Naive thymus-derived CD8-positive, alpha-beta T cell (primary cell): Measurements from ENCODE around the gene PPP5C. TPM values are rescaled to one million over a fixed set of nuclear protein-coding genes. Genes with fewer than 3 reads are reported as not detected.
"Not testable (repeated sequence)": the region's sequence is repeated elsewhere in the genome, so short reads cannot be mapped to it uniquely, and the experiment has no call there.

Source experiments
- ATAC-seq, 2 donors: fragments of 150-1000 bp; cut with Tn5 transposase in 1 of 2; sonication (Bioruptor Pico), chemical (Tn5 transposase) in 1 of 2; 1 replicate in 1 of 2; 2 replicates in 1 of 2; pipeline ENCODE4 v1.10.0; 2021; ENCODE audit warnings: mild to moderate bottlenecking in 2 of 2, moderate library complexity in 2 of 2
- POLR2A ChIA-PET: fragments of 350-600 bp; sonication (Branson Sonifier 250); formaldehyde crosslinking; loops from one replicate; lab custom pipeline; 2021; ENCODE audit warnings: antibody characterized with exemption; lab: Charles Lee
- DNase-seq, 10 donors: peaks; one replicate each; pipeline versions ENCODE4 v3.0.0 to v3.0.0-alpha.2; 2020 to 2022
- H3K27ac Mint-ChIP-seq, 10 donors: one replicate each; pipeline ENCODE4 v1.8.0; 2020 to 2022; ENCODE audit warnings: mild to moderate bottlenecking in 10 of 10, mixed read lengths in 10 of 10, moderate library complexity in 4 of 10, inconsistent platforms in 1 of 10
- H3K27me3 Mint-ChIP-seq, 5 donors: one replicate each; pipeline ENCODE4 v1.8.0; 2021 to 2022; ENCODE audit warnings: mixed read lengths in 5 of 5
- H3K36me3 Mint-ChIP-seq, 3 donors: one replicate each; pipeline ENCODE4 v1.8.0; 2020 to 2022; ENCODE audit warnings: mixed read lengths in 3 of 3, mild to moderate bottlenecking in 2 of 3, inconsistent platforms in 1 of 3
- H3K4me1 Mint-ChIP-seq, 4 donors: one replicate each; pipeline ENCODE4 v1.8.0; 2021 to 2022; ENCODE audit warnings: mixed read lengths in 4 of 4
- H3K4me3 Mint-ChIP-seq, 10 donors: one replicate each; pipeline ENCODE4 v1.8.0; 2020 to 2022; ENCODE audit warnings: mild to moderate bottlenecking in 10 of 10, mixed read lengths in 10 of 10, moderate library complexity in 6 of 10, inconsistent platforms in 1 of 10
- H3K9me3 Mint-ChIP-seq, 9 donors: one replicate each; pipeline ENCODE4 v1.8.0; 2020 to 2022; ENCODE audit warnings: mixed read lengths in 9 of 9, mild to moderate bottlenecking in 3 of 9, inconsistent platforms in 1 of 9, moderate library complexity in 1 of 9
- polyA plus RNA-seq, 3 donors: library from polyadenylated mRNA; unstranded; fragments of 300-500 nt; fragmentation: Illumina TruSeq; gene quantifications; one replicate each; pipeline ENCODE4 v1.2.3, GENCODE V29; 2021
- total RNA-seq, 8 experiments: library from RNA in 2 of 8; stranded (reverse) in 2 of 8; gene quantifications; one replicate each; pipeline ENCODE4 v1.2.3 and lab custom pipeline; 2021 to 2026

The PPP5C gene
- total and polyA plus RNA-seq, 5 experiments from 2014 or later = 20.8 to 47.7 (median 35.7) TPM

DNA sequence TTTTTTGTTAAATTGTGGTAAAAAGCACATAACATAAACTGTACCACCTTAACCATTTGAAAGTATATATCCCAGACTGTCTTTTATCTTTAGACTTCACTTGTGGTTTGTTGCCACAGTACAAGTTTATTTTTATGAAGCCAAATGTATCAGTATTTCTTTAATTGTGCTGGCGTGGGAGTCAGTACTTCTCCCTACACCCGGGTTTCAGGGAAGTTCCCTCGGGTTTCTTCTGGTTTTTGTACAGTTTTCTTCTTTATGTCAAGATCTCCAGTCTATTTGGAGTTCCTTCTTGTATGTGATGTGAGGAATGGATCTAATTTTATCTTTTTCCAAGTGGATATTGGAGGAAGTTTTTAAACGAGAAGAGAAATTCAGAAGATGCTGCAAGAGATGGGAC, 46.0 kb downstream of the PPP5C start:
- H3K4me1 Mint-ChIP-seq = peaks cover 8 to 12% (median 9%) of the 10 kb centered on the region in 4 donors
- DNase-seq (no peak), ATAC-seq (no peak)
- peaks cover 0 to 34% (median 5%) of the 10 kb centered on the region in 3 donors for H3K36me3 Mint-ChIP-seq
- no peak overlapping the region for H3K4me3 Mint-ChIP-seq
- no peaks in the 10 kb centered on the region for H3K9me3 Mint-ChIP-seq
- peak overlapping the region in 4 of 10 donors; percentile 0 to 71 (median 39) for H3K27ac Mint-ChIP-seq
- POLR2A ChIA-PET = no interaction called here
- peaks cover 0 to 5% (median 2%) of the 10 kb centered on the region in 5 donors for H3K27me3 Mint-ChIP-seq

DNA sequence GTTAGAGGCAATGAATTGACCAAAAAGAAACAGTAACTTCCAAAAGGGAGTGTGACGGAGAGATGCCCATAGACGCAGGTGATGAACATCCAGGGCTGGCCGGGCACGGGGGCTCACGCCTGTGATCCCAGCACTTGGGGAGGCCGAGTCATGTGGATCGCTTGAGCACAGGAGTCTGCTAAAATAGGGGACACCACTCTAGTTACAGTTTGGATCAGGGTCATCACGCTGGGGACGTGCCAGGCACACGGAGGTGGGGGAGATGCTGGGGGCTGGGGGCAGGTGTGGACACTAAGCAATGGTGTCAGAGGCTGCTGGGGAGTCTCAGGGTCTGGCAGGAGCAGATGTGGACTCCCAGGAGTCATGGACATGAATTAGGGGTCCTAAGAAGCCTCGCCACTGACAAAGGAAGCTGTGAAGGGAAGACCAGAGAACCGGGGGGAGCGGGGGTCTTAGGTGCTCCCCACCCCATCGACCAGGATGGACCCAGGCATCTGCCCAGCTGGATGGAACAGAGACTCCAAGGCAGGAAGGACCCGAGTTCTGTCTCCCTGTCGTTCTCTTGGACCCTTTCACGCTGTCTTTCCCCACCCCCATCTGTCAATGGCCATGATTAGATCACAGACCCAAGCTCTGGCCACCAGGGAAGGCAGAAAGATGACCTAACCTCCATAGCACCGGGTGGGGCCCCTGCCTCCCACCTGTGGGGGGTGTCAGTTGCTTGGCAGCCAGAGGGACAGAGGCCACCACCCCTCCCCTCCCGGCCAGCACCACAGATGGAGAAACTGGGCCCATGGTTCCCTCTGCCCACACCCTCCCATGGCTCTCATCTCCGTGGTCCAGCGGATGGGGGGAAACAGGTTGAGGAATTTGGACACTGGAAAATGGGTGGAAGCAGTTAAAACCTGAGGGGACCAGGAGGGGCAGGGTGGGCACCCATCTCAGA, 46.8 kb downstream of the PPP5C start:
- ATAC-seq (no peak), DNase-seq (no peak)
- POLR2A ChIA-PET = interaction anchor here (0.6 kb wide), 1 partner anchor 740 kb away, joined by 3 read pairs; no protein-coding TSS in a partner anchor
- Mint-ChIP-seq H3K27ac (peak overlapping the region in 3 of 10 donors; percentile 7 to 61 (median 46)), H3K9me3 (no peaks in the 10 kb centered on the region), H3K36me3 (peaks cover 0 to 27% (median 5%) of the 10 kb centered on the region in 3 donors), H3K4me3 (no peak overlapping the region), H3K27me3 (peaks cover 0 to 5% (median 2%) of the 10 kb centered on the region in 5 donors), H3K4me1 (peaks cover 8 to 12% (median 9%) of the 10 kb centered on the region in 4 donors)

DNA sequence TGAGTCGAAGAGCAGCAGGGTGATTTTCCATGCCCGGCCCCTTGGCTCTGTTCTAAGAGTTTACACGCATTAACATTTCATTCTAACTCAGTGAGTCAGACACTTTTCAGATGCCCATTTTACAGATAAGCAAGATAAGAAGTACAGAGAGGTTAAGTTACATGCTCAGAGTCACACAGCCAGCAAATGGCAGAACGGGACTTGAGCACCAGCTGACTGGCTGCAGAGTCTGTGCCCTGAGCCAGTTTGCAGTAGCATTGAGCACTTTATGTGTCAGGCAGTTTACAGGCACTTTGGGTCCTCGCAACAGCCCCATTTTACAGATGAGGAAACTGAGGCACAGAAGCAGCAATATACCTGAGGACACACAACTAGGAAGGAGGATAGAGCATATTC, 47.5 kb downstream of the PPP5C start:
- POLR2A ChIA-PET = no interaction called here
- Mint-ChIP-seq H3K27ac (peak overlapping the region in 3 of 10 donors; percentile 43 to 61 (median 53)), H3K9me3 (no peaks in the 10 kb centered on the region)

DNA sequence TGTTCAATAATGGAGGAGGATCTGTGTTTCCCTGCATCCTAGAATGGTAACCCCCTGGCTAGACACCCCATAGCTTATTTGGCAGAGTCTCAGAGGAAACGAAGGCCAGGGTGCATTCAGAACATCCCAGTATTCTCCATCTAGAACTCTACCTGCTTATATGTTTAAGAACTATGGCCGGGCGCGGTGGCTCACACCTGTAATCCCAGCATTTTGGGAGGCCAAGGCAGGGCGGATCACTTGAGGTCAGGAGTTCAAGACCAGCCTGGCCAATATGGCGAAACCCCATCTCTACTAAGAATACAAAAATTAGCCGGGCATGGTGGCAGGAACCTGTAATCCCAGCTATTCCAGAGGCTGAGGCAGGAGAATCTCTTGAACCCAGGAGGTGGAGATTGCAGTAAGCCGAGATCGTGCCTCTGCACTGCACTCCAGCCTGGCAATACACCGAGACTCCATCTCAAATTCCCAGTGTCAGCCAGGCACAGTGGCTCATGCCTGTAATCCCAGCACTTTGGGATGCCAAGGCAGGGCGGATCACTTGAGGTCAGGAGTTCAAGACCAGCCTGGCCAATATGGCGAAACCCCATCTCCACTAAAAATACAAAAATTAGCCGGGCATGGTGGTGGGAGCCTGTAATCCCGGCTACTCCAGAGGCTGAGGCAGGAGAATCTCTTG, 51.1 kb downstream of the PPP5C start:
- H3K4me1 Mint-ChIP-seq, H3K9me3 Mint-ChIP-seq, H3K27ac Mint-ChIP-seq, POLR2A ChIA-PET, H3K36me3 Mint-ChIP-seq, H3K4me3 Mint-ChIP-seq, ATAC-seq, DNase-seq: not testable (repeated sequence)
- peaks cover 11 to 34% (median 14%) of the 10 kb centered on the region in 5 donors for H3K27me3 Mint-ChIP-seq

More for the DNA sequence above, 47.5 kb downstream of the PPP5C start:
- Mint-ChIP-seq H3K4me1 (peaks cover 8 to 12% (median 9%) of the 10 kb centered on the region in 4 donors), H3K27me3 (peaks cover 0 to 9% (median 2%) of the 10 kb centered on the region in 5 donors), H3K36me3 (peaks cover 0 to 22% (median 5%) of the 10 kb centered on the region in 3 donors), H3K4me3 (no peak overlapping the region)
- DNase-seq = no peak
- ATAC-seq = no peak

DNA sequence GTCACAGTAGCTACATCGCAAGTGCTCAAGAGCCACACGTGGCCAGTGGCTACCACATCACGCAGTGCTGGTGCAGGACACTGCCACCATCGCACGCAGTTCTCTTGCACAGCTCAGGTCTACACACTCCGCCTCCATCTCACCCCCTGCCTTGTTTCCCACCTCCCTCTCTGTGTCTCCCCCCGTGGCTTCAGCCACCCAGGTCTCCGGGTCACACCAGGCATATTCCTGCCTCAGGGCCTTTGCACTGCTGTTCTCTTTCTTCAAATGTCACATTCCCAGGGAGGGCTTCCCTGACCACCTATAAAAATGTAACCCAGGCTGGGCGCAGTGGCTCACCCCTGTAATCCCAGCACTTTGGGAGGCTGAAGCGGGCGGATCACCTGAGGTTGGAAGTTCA, 55.8 kb downstream of the PPP5C start:
- DNase-seq = no peak
- Mint-ChIP-seq H3K4me1 (peaks cover 13 to 20% (median 17%) of the 10 kb centered on the region in 4 donors), H3K9me3 (no peaks in the 10 kb centered on the region), H3K4me3 (no peak overlapping the region), H3K27me3 (peaks cover 23 to 78% (median 44%) of the 10 kb centered on the region in 5 donors), H3K27ac (no peak overlapping the region), H3K36me3 (no peaks in the 10 kb centered on the region)
- POLR2A ChIA-PET = interaction anchor here (2.5 kb wide), 1 partner anchor 85 kb away, joined by 7 read pairs; no protein-coding TSS in a partner anchor
- ATAC-seq = no peak

DNA sequence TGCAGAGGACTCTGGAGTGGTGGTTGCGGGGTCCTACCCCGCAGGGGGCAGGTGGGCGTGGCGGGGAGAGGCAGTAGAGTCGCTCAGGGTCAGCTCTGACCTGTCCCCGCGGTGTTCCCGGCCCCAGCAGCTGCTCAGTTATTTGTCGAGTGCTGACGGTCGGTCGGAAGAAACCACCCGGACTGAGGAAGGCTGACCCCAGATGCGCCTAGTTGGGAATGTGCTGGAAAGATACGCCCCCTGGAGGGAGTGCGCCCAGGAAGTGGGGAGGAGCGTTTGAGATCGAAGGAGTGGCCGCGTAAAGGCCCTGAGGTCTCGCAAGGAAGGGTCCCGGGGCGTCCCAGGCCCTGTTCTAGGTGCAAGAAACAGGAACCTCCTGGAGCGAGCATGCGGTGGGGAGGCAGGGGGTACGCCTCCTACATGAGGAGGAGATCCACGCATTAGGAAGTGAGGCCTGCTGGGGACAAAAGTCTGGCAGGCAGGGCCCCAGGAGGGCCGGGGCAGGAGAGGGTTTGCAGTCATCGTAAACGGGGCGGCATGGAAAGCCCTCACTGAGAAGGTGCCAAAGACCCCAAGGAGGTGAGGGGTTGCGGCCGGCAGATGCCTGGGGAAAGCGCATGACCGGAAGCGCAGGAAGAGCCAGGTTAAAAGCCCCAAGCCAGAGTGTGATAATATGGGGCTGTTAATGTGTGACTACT, 57.3 kb downstream of the PPP5C start:
- H3K4me3 Mint-ChIP-seq = peak overlapping the region; percentile 63 to 90 (median 76)

DNA sequence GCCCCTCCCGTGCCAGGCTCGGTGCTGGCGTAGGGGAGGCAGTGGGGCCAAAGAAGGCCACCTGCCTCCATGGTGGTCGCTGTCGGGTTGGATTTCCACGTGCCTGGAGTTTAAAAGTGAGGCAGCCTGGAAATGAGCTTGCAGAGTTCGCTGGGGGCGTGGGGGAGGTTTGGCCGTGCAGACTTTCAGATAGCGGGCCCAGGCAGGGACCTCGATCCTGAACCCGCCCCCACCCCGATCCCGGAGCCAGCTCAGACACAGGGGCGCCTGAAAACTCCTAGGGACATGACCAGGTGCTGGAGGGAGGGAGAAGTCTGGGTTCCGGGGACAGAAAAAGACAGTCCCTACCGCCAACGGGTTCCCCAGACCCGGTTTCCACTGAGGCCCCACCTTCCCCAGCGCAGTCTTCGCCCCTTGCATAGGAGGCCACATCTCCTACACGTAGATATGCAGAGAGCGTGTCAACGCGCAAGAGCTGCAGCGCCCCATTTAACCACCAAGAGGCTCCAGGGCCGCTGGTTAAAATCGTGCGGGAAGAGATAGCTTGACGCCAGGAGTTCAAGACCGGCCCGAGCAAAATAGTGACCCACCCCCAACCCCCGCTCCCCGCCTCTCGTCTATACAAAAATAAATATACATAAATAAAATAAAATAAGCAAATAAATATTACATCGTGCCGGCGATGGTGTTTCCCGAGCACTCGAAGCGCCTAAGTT, 58.0 kb downstream of the PPP5C start:
- Mint-ChIP-seq H3K36me3 (no peaks in the 10 kb centered on the region), H3K27me3 (peaks cover 34 to 84% (median 55%) of the 10 kb centered on the region in 5 donors), H3K4me1 (peaks cover 18 to 28% (median 22%) of the 10 kb centered on the region in 4 donors), H3K9me3 (no peaks in the 10 kb centered on the region), H3K4me3 (peak overlapping the region; percentile 14 to 90 (median 76)), H3K27ac (no peak overlapping the region)
- POLR2A ChIA-PET = interaction anchor here (0.6 kb wide), 1 partner anchor 170 kb away, joined by 4 read pairs; no protein-coding TSS in a partner anchor
- DNase-seq (no peak), ATAC-seq (peak; percentile 49 to 52)

More for the DNA sequence above, 57.3 kb downstream of the PPP5C start:
- Mint-ChIP-seq H3K4me1 (peaks cover 18 to 28% (median 22%) of the 10 kb centered on the region in 4 donors), H3K9me3 (no peaks in the 10 kb centered on the region), H3K27me3 (peaks cover 34 to 85% (median 55%) of the 10 kb centered on the region in 5 donors), H3K27ac (peak overlapping the region in 1 of 10 donors; percentile 63), H3K36me3 (no peaks in the 10 kb centered on the region)
- ATAC-seq (peak; percentile 43 to 44), DNase-seq (no peak)
- POLR2A ChIA-PET = interaction anchor here (0.6 to 0.7 kb wide), 2 partner anchors 51 to 171 kb away, joined by 4 read pairs; no protein-coding TSS in a partner anchor

DNA sequence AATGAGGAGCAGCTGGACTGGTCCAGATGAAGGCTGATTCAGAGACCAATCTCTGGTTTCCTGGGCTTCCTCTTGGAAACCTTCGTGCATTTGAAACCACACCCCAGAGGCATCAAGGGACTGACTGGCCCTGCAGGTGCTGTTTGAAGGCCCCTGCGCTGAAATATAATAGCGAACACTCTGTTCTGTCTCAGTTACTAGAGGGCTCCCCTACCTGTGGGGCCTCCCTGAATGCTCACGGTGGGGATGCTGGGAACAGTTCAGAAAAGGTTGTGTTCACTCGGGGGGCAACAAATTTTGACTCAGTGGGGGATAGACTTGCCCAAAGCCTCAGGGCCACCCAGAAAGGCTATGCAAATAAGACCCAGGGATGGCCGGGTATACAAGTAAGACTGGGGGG, 60.1 kb downstream of the PPP5C start:
- H3K4me3 Mint-ChIP-seq = no peak overlapping the region
- H3K9me3 Mint-ChIP-seq = no peaks in the 10 kb centered on the region
- ATAC-seq (no peak), DNase-seq (no peak)
- POLR2A ChIA-PET = no interaction called here
- H3K36me3 Mint-ChIP-seq = peaks cover 0 to 3% (median 0%) of the 10 kb centered on the region in 3 donors
- H3K27ac Mint-ChIP-seq = no peak overlapping the region
- peaks cover 39 to 93% (median 62%) of the 10 kb centered on the region in 5 donors for H3K27me3 Mint-ChIP-seq
- H3K4me1 Mint-ChIP-seq = peaks cover 18 to 32% (median 21%) of the 10 kb centered on the region in 4 donors

DNA sequence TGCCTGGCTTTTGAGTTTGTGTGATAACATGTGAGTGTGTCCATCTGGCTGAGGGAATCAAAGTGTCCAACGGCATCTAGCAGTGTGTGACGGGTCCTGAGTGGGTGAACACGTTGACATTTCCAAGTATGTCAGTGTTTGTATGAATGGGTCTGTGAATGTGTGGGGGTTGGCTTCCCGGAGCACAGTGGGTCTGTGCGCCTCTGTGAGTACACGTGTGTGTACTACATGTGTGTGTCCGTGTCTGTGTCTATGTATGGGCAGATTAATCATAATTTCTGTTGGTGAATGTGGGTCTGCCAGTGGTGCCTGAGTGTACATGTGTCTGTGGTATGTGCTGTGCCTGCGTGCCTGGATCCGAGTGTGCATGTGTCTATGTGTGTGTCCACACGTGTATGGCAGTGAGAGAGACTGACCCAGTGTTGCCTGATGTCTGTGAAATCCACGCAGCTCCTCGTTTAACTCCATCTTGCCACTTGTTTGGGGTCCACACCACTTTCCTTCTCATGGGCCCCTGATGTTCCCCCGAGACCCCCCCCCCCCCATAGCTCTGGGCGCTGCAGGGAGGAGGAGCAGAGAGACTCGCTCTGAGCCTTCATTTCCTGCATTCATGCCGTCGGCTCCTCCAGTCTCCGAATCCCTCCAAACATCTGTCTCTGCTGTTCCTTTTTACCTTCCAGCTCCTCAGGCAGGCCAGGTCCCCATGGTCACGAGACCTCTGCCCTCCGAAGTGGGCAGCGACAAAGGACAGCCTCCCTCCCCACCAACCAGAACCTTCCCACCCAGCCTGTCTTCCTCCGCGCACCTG, 61.2 kb downstream of the PPP5C start:
- POLR2A ChIA-PET = no interaction called here
- peaks cover 16 to 37% (median 23%) of the 10 kb centered on the region in 4 donors for H3K4me1 Mint-ChIP-seq
- peaks cover 0 to 2% (median 0%) of the 10 kb centered on the region in 9 donors for H3K9me3 Mint-ChIP-seq
- DNase-seq (no peak), ATAC-seq (no peak)
- peaks cover 0 to 3% (median 0%) of the 10 kb centered on the region in 3 donors for H3K36me3 Mint-ChIP-seq
- H3K27me3 Mint-ChIP-seq = peaks cover 36 to 94% (median 64%) of the 10 kb centered on the region in 5 donors
- peak overlapping the region in 3 of 10 donors; percentile 13 to 30 (median 19) for H3K4me3 Mint-ChIP-seq
- no peak overlapping the region for H3K27ac Mint-ChIP-seq

DNA sequence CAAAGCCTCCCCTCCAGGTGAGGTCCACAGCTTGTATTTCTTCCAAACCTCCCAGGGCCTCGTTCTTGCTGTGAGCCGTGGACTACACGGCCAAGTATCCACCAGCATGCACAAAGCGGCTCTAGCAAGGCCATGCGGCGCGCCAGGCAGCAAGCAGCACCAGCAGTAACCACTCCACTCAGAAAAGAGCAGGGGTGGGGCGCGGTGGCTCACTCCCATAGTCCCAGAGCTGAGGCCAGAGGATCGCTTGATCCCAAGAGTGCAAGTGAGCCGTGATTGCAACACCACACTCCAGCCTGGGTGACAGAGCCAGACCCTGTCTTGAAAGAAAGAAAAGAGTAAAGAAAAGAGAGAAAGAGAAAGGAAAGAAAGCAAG, 61.8 kb downstream of the PPP5C start:
- DNase-seq (no peak), ATAC-seq (no peak)
- Mint-ChIP-seq H3K4me1 (peaks cover 15 to 35% (median 21%) of the 10 kb centered on the region in 4 donors), H3K36me3 (peaks cover 0 to 3% (median 0%) of the 10 kb centered on the region in 3 donors), H3K9me3 (peaks cover 0 to 2% (median 0%) of the 10 kb centered on the region in 9 donors), H3K27me3 (peaks cover 34 to 91% (median 61%) of the 10 kb centered on the region in 5 donors), H3K27ac (no peak overlapping the region), H3K4me3 (peak overlapping the region in 2 of 10 donors; percentile 13 to 30)
- POLR2A ChIA-PET = interaction anchor here (0.6 kb wide), 1 partner anchor 23 kb away, joined by 4 read pairs; no protein-coding TSS in a partner anchor
